HUDEP-2 (cell line): ENCODE data around the gene CPED1.

Experiments
- DNase-seq, 76 experiments: peaks; one replicate each; lab custom pipeline; 2025; ENCODE audit not compliant: unreplicated experiment in 76 of 76; lab: John Stamatoyannopoulos, UW

CPED1 gene

DNA sequence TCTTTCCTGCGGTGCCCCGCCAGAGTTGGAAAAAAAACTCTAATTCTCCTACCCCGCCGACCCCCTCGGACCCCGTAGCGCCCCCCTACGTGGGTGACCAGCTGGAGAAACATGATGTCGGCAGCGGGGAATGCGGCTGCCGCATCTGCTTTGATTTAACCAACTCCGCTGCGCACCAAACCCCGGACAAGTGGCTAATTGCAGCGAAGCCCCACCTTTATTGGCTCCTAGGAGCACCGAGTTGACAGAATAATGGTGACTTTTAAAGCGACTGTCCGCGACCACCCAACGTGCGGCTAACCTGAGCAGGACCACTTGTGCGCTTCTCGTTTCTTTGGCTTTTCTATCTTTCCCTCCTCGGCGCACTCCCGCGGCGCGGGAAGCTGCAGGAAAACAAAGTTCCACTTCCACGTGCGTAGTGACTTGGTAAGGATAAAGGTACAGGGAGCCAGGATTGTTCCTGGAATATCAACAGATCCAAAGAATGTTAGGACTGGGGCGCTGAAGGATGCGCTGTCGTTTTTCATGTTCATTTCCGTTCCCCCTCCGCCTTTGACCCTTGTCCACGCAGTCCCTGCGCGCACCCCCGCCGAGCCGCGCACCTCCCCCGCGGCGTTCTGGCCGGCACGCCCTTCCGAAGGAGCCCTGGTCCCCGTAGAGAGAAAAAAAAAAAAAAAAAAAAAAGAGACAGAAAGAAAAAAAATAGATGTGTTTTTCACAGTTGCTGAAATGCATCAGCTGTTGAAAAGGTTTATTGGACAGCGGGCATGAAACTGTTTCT is 341.7 kb downstream of the CPED1 start:
- DNase-seq = peak in 1 of 76 experiments; percentile 17

DNA sequence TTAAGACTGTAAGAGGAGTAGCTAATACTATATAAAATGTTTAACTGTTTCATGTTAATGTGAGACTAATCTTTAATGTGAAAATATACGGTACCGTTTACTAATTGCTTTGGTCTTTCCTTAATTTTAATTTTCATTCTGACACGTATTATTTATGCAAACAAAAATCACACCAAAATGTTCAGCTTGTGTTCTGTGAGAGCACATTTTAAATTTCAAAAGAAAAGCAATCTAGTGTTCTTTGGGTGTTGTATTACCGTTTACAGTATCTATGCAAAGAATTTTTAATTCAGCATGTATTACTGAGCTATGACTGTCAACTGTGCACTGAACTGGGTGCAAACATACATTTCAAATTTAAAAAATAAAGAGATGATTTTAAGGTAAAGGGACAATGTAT is 342.5 kb downstream of the CPED1 start:
- no peak for DNase-seq

DNA sequence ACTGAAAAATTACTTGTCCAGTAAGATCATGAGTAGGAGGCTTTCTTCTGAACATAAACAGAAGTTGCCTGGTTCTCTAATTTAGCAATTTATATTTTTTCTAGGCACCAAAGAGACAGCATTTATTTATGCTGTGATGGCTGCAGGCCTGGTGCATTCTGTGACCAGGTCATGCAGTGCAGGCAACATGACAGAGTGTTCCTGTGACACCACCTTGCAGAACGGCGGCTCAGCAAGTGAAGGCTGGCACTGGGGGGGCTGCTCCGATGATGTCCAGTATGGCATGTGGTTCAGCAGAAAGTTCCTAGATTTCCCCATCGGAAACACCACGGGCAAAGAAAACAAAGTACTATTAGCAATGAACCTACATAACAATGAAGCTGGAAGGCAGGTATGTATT is 343.1 kb downstream of the CPED1 start:
- DNase-seq = no peak

DNA sequence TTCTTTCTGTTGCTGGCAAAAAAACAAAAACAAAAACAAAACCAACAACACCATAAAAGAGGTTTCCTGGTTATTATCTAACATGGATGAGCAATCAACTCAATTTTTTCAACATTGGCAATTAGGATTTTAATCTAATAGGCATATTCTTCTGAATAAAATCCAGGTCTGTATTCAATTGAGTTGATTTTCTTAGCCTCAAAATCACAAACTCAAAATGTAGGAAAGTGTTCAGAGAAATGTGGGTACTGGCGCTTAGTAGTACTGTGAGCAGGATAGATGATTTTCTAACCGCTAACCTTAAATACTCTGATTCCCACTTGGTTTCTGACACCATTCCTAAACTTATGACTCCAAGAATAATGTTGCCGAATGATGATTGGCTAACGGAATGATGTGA is 345.9 kb downstream of the CPED1 start:
- no peak for DNase-seq

DNA sequence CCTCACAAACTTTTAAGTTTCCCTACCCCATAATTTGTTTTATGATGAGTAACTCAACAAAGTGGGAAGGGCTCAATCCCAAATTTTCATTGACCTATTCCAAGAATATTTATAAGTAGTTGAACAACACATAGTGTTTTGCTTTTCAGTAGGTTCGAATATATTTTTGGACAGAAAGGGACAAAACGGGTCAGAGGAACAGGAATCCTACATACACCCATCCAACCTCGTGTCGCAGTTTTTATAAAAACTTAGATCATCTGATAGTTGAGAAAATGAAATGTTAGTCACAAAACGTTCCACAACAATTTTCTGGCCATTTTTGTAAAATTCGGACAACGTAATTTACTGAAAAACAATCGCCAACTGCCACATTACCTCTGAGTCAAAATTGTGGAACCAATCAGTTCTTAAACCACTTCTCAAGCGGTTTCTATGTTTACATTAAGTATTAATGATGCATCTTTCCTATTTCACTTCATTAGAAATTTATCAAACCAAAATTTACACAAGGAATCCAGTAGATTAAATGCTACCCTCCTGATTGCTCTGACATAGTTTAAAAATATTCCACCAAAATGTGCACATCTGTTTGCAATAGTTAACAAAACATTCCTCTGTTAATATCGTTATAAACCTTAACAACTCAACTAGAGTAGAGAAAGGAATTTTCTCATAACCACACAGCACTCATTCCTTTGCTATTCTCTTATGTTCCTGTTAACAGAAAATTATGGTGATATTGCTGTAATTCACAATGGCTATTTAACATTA is 346.6 kb downstream of the CPED1 start:
- no peak for DNase-seq

DNA sequence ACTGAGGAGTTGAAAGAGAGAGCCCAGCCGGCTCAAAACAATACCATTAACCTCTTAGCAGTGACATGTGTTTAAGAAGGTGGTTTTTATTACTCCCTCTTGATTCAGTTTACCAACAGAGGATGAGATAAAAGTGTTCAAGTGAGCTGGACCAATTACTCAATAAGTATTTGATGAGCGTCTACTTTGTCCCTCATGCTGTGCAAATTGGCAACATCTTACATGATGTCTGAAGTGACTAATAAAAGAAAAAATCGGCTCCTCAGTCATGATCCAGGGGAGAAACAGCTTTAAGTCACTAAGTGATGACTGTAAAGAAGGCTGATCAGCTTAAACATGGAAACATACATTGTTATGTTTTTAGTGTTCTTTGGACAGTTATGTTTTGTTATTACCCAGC is 348.1 kb downstream of the CPED1 start:
- no peak for DNase-seq

DNA sequence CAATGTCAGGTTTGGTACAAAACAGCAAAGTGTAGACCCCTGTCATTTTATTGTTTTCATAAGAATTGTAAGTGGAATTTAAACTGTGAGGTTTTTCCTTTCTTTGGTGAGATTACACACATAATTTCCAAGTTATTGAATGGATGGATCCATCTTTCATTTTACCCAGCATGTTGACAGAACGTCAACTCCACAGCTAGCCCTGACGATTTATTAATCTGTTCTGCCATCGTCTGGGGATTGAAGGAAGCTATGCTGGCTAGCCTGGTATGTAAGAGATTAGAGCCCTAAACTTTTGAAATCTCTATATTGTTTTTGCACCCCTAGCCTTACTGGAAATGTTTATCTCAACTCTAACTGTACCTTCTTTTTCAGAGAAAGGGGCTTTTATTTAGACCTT is 348.9 kb downstream of the CPED1 start:
- DNase-seq = peak in 10 of 76 experiments; percentile 1 to 39 (median 17)

DNA sequence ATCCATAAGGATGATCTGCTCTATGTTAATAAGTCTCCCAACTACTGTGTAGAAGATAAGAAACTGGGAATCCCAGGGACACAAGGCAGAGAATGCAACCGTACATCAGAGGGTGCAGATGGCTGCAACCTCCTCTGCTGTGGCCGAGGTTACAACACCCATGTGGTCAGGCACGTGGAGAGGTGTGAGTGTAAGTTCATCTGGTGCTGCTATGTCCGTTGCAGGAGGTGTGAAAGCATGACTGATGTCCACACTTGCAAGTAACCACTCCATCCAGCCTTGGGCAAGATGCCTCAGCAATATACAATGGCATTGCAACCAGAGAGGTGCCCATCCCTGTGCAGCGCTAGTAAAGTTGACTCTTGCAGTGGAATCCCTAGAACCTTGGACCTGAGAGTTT is 350.6 kb downstream of the CPED1 start:
- no peak for DNase-seq

DNA sequence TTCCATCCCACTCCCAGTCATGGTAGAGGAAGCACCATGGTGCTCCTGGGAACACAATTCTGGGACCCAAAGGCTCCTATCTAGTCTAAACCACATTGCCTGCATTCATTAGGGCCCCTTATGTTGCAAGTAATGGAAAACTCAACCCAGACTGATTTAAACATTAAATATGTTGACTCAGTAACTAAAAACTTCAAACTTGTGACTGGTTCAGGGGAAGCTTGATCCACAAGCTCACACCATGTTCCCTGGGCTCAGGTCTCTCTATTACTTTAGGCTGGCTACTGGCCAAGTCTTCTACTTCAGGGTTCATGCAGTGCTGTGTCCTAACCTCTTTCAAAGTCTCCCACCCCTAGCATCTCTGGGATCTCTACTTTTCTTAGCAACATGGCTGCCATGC is 353.4 kb downstream of the CPED1 start:
- no peak for DNase-seq

DNA sequence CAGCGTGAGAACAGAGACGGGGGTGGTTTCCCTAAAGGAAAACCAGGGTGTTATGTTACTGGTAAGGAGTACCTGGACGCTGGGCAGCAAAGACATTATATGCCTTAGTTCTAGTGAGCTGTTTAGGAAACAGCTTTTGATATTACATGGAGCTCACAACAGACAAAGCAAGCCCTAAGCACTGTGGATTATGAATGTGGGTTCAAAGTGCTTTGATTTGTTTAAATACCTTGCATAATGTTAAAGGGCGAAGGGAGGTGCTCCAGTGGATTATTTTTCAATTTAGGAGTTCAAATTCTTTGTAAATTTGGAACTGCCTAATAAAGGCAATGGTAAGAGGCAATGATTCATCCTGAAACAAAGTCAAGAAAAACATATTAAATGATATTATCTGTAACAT is 354.1 kb downstream of the CPED1 start:
- no peak for DNase-seq

DNA sequence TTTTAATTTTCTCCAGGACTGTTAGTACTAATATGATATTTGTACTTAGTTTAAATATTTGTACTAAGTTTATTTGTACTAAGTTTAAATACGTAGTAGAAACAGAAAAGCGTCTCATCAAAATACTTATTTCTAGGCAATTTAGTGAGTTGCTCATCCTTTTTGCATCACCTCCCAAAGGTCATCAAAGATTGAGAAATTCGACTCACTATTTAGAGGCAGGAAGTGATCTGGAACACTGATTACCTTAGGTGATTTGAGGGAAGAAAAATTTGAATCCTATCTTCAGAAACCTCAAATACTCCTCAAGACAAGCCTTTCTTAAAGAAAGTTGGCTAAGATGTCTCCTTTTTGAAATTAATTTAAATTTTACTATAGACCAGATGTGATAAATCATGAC is 354.8 kb downstream of the CPED1 start:
- no peak for DNase-seq

DNA sequence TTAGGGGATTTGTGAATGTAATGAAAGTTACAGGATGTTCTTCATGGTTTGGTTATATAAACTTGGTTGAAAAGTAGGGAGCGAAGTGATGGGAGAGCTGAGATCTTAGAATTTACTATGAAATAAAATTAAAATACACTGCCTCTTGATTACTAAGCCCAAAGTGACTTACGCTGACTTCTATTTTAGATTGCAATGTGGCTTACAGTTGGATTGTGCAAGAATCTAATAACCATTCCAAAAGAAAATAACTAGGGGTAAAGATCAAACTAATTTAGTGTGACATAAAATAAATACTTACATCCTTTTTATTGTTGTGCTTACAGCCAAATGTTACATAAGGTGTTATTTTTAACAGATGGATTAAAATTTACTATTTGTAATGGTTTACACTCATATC is 355.6 kb downstream of the CPED1 start:
- no peak for DNase-seq

DNA sequence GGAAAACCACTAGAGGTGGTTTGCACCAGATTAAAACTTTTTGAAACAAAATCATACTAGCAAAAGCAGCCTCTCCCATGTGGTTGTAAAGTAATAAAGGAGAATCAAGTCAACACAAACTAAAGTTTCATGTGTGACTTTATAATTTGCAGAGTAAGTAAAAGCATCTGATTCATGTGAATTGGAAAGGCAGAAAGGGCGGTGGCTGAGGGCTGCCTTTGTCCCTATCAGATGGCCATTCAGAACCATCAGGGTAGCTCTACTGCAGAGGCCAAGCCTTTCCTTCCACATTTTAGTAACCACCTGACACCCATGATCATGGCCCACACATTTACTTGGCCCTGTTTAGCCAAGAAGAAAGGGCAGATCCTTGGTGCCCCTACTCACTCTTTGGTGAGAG is 356.0 kb downstream of the CPED1 start:
- DNase-seq = no peak
